ENCODE measurements around the gene RUNX3. TPM values are rescaled to one million over a fixed set of nuclear protein-coding genes. Genes with fewer than 3 reads are reported as not detected.

RUNX3 gene
- total and polyA plus RNA-seq, 2 donors (not counting 1 experiment from before 2014, with no cell fraction given) = 86.0 to 127 TPM

DNA sequence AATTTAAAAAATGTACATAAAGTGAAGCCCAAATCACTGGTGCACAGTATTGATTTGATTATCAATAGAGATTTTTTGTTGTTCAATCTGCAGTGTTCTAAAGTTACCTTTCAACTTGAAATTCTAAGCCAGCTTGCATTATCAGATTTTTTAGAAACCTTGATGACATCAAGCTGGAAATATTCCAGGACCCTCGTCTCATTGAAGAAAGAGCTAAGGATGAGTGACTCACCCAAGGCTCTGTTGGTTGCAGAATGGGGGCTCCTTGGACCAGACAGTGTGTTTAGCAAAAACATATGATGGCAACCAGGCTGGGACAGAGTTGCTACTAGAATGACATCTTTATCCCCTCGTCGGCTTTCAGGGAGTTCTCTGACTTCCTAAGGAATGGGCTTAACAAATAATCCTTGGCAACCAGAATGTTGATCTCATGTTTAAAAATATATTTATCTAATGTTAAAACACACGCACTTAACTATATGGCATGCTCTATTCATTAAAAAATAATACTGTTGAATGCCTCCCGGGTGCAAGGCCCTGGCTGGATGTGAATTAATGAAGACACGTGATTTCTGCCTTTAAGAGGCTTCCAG lies 79.7 kb downstream of the RUNX3 start:
- CTCF ChIA-PET = interaction anchor here (0.7 to 7.0 kb wide), 17 partner anchors 13 to 354 kb away, joined by 3 to 118 read pairs (median 4); partner anchors contain the start of gene RUNX3
- Histone ChIP-seq H4K20me1 (ENCODE audit: control insufficient read depth, insufficient read depth, low read length, poor library complexity, severe bottlenecking) (no peaks in the 10 kb centered on the region), H3K9ac (ENCODE audit: low read length) (no peak overlapping the region), H3K27ac (ENCODE audit: low read length in 2 of 2) (no peak overlapping the region), H3K4me3 (ENCODE audit: control extremely low read depth in 1 of 5, extremely low read depth in 1 of 5, insufficient read depth in 1 of 5, low read depth in 2 of 5, low read length in 4 of 5) (no peak overlapping the region), H3K27me3 (replicated peaks in 1 of 4; ENCODE audit: control extremely low read depth in 1 of 4, control insufficient read depth in 3 of 4, insufficient read depth in 4 of 4, low read length in 3 of 4) (no peaks in the 10 kb centered on the region), H3K4me2 (replicated peaks; ENCODE audit: low read depth, low read length, poor library complexity, severe bottlenecking) (no peak overlapping the region), H3K4me1 (ENCODE audit: control insufficient read depth in 2 of 2, insufficient read depth in 2 of 2, low read length in 2 of 2) (peaks cover 4 to 13% of the 10 kb centered on the region in 2 donors), H3K36me3 (replicated peaks in 1 of 2; ENCODE audit: control extremely low read depth in 1 of 2, control insufficient read depth in 1 of 2, extremely low read depth in 1 of 2, insufficient read depth in 2 of 2, low read length in 1 of 2) (no peaks in the 10 kb centered on the region), H3K9me3 (ENCODE audit: control extremely low read depth in 1 of 3, control insufficient read depth in 2 of 3, insufficient read depth in 1 of 3, low read length in 2 of 3) (no peaks in the 10 kb centered on the region), H2AFZ (ENCODE audit: insufficient read depth, low read depth, low read length, poor library complexity, severe bottlenecking) (no peak overlapping the region), H3K79me2 (ENCODE audit: control insufficient read depth, insufficient read depth, low read length) (no peaks in the 10 kb centered on the region)
- Mint-ChIP-seq H3K9me3 (ENCODE audit: insufficient read depth) (no peaks in the 10 kb centered on the region), H3K27ac (no peak overlapping the region), H3K4me3 (no peak overlapping the region), H3K27me3 (no peaks in the 10 kb centered on the region), H3K4me1 (peaks cover 12% of the 10 kb centered on the region)
- intact Hi-C loops (cut with micrococcal nuclease) = no loop called here
- ATAC-seq (ENCODE audit: low read depth) = no peak
- 100% methylated on average over 1 of the region's 6 CpGs for WGBS (ENCODE audit: insufficient coverage)
- no peak for TF ChIP-seq EZH2 (IDR thresholded peaks at IDR 0.05; ENCODE audit: borderline replicate concordance, insufficient read depth, low read depth, low read length, poor library complexity, severe bottlenecking)
- TF ChIP-seq, protein P1, sequence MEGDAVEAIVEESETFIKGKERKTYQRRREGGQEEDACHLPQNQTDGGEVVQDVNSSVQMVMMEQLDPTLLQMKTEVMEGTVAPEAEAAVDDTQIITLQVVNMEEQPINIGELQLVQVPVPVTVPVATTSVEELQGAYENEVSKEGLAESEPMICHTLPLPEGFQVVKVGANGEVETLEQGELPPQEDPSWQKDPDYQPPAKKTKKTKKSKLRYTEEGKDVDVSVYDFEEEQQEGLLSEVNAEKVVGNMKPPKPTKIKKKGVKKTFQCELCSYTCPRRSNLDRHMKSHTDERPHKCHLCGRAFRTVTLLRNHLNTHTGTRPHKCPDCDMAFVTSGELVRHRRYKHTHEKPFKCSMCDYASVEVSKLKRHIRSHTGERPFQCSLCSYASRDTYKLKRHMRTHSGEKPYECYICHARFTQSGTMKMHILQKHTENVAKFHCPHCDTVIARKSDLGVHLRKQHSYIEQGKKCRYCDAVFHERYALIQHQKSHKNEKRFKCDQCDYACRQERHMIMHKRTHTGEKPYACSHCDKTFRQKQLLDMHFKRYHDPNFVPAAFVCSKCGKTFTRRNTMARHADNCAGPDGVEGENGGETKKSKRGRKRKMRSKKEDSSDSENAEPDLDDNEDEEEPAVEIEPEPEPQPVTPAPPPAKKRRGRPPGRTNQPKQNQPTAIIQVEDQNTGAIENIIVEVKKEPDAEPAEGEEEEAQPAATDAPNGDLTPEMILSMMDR (IDR thresholded peaks at IDR 0.05) = no peak
- no peak for DNase-seq
- POLR2A ChIA-PET = interaction anchor here (0.7 to 1.2 kb wide), 2 partner anchors 144 to 250 kb away, joined by 4 to 7 read pairs; no protein-coding TSS in a partner anchor

DNA sequence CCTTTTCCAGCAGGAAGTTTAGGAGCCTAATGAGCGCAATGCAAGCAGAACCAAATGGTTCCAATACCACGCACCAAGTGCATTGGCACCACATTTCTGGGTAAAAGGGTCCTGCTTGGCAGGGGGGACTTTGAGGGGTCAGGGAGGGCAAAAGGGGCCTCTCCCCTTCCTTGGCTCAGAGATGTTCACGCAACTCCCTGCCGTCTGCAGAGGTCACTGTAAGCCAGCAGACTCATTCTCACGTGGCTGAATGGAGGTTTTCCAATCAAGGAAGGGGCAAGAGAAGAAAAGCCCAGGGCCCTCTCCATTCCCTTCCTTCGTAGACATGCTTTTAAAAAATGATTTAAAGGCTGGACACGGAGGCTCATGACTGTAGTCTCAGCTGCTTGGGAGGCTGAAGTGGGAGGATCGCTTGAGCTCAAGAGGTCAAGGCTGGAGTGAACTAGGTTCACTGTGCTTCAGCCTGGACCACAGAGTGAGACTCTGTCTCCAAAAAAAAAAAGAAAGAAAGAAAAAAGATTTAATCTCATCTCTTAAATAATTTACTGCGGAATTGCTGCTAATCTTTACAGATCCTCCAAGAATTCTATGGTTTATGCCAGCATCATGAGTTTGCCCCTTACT lies 80.3 kb downstream of the RUNX3 start:
- peak overlapping the region; percentile 63 for H3K4me3 Mint-ChIP-seq
- TF ChIP-seq, protein P1 (IDR thresholded peaks at IDR 0.05) = no peak
- TF ChIP-seq EZH2 (IDR thresholded peaks at IDR 0.05; ENCODE audit: borderline replicate concordance, insufficient read depth, low read depth, low read length, poor library complexity, severe bottlenecking) = no peak
- H3K79me2 ChIP-seq (ENCODE audit: control insufficient read depth, insufficient read depth, low read length) = no peaks in the 10 kb centered on the region
- DNase-seq (peak; percentile 53), ATAC-seq (ENCODE audit: low read depth) (no peak)
- H3K9me3 Mint-ChIP-seq (ENCODE audit: insufficient read depth) = no peaks in the 10 kb centered on the region
- WGBS (ENCODE audit: insufficient coverage) = 39% methylated on average over 6 of the region's 9 CpGs
- H3K27me3 Mint-ChIP-seq = no peaks in the 10 kb centered on the region
- no peaks in the 10 kb centered on the region for H3K36me3 ChIP-seq (replicated peaks in 1 of 2; ENCODE audit: control extremely low read depth in 1 of 2, control insufficient read depth in 1 of 2, extremely low read depth in 1 of 2, insufficient read depth in 2 of 2, low read length in 1 of 2)
- peaks cover 12% of the 10 kb centered on the region for H3K4me1 Mint-ChIP-seq
- no peak overlapping the region for H3K4me2 ChIP-seq (replicated peaks; ENCODE audit: low read depth, low read length, poor library complexity, severe bottlenecking)
- ChIA-PET CTCF (interaction anchor here (0.7 to 7.0 kb wide), 20 partner anchors 41 to 354 kb away, joined by 3 to 118 read pairs (median 4); partner anchors contain the start of gene RUNX3), POLR2A (interaction anchor here (1.2 to 1.8 kb wide), 2 partner anchors 81 to 251 kb away, joined by 4 to 8 read pairs; partner anchors contain the start of gene RUNX3)
- H2AFZ ChIP-seq (ENCODE audit: insufficient read depth, low read depth, low read length, poor library complexity, severe bottlenecking) = no peak overlapping the region
- no peaks in the 10 kb centered on the region for H3K9me3 ChIP-seq (ENCODE audit: control extremely low read depth in 1 of 3, control insufficient read depth in 2 of 3, insufficient read depth in 1 of 3, low read length in 2 of 3)
- peaks cover 4 to 13% of the 10 kb centered on the region in 2 donors for H3K4me1 ChIP-seq (ENCODE audit: control insufficient read depth in 2 of 2, insufficient read depth in 2 of 2, low read length in 2 of 2)
- no peak overlapping the region for H3K27ac Mint-ChIP-seq
- no peaks in the 10 kb centered on the region for H3K27me3 ChIP-seq (replicated peaks in 1 of 4; ENCODE audit: control extremely low read depth in 1 of 4, control insufficient read depth in 3 of 4, insufficient read depth in 4 of 4, low read length in 3 of 4)
- no peak overlapping the region for H3K9ac ChIP-seq (ENCODE audit: low read length)
- intact Hi-C loops (cut with micrococcal nuclease) = loop anchor here (2.0 to 5.0 kb wide), 2 partner anchors 108 to 299 kb away; no protein-coding TSS in a partner anchor
- no peaks in the 10 kb centered on the region for H4K20me1 ChIP-seq (ENCODE audit: control insufficient read depth, insufficient read depth, low read length, poor library complexity, severe bottlenecking)
- H3K27ac ChIP-seq (ENCODE audit: low read length in 2 of 2) = no peak overlapping the region
- H3K4me3 ChIP-seq (ENCODE audit: control extremely low read depth in 1 of 5, extremely low read depth in 1 of 5, insufficient read depth in 1 of 5, low read depth in 2 of 5, low read length in 4 of 5) = no peak overlapping the region
